GM21576 (cell line): ENCODE results near the gene PRKAR1A.
"Not testable (repeated sequence)": the region's sequence is repeated elsewhere in the genome, so short reads cannot be mapped to it uniquely, and the experiment has no call there.

ENCODE experiments used
- ATAC-seq: cut with Tn5 transposase; IDR thresholded peaks from one replicate; pipeline ENCODE4 v1.9.1; 2021; ENCODE audit warnings: mild to moderate bottlenecking, moderate library complexity; ENCODE audit not compliant: unreplicated experiment

PRKAR1A gene

GRCh38 chr17:68577497-68577821 is 65.2 kb downstream of the PRKAR1A start:
- no peak for ATAC-seq

GRCh38 chr17:68578236-68578635 is 66.0 kb downstream of the PRKAR1A start:
- ATAC-seq, result no peak

DNA sequence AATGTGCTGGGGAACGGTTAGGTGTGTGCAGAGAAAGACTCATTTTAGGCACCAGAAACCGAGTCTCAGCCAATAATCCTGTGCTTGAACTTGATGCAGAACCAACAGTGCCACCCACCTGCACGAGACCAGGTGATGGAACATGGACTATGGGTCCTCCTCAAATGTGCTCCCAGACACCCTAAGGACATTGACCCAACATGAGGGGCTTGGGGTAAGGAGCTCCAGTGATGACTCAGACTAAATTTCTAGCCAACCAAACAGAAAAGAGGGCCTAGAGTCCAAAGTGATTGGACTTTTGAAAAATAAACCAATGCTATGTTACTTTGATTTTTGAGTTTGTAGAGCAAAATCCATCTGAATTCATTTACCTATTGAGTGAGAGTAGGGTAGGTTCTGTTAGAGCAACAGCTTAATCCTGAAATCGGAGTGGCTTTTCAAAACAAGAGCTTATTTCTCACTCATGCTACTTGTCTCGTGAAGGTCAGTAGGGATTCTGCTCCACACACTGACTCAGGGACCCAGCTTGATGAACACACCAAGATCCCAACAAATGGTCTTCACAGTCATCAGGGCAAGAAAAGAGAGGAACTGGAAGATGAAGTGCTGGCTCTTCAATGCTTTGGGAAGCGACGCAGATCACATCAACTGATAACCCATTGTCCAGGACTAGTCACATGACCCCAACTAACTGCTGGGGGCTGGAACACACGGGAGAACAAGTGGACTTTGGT is 67.1 kb downstream of the PRKAR1A start:
- ATAC-seq, result no peak

GRCh38 chr17:68580236-68580770 is 68.1 kb downstream of the PRKAR1A start:
- ATAC-seq, result no peak

- no peak for ATAC-seq
Observed at GRCh38 chr17:68581863-68582645, 69.8 kb downstream of the PRKAR1A start.

DNA sequence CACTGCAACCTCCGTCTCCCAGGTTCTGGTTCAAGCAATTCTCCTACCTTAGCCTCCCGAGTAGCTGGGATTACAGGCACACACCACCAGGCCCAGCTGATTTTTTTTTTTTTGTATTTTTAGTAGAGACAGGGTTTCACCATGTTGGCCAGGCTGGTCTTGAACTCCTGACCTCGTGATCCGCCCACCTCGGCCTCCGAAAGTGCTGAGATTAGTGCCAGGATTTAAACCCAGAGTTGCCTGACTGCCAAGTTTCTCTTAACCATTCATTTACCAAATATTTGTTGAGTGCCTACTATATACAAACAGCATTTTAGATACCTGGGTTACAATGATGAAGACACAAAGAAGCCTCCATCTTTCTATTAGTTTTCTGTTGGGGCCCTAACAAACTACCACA is 70.6 kb downstream of the PRKAR1A start:
- not testable (repeated sequence) for ATAC-seq

- ATAC-seq, result no peak
Observed at GRCh38 chr17:68584581-68585303, 72.5 kb downstream of the PRKAR1A start.

DNA sequence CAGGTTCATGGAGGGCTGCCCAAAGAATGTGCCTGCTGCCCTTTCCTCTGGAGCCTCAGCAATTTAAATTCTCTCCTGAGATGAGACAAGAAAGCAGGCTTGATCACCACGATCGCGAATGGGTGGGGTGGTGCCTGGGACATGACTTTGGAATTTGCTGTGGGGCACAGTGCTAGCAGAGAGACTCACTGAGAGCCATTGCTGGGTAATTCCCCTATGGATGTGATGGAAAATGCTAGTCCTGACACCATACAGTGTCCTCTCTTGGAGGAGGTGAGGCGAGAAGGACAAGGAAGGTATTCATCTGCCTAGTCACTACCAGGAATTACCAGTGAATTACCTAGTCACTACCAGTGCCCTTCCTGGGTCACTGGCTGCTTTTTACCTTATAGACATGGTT is 73.4 kb downstream of the PRKAR1A start:
- ATAC-seq, result no peak

GRCh38 chr17:68587026-68587425 is 74.8 kb downstream of the PRKAR1A start:
- ATAC-seq, result no peak

DNA sequence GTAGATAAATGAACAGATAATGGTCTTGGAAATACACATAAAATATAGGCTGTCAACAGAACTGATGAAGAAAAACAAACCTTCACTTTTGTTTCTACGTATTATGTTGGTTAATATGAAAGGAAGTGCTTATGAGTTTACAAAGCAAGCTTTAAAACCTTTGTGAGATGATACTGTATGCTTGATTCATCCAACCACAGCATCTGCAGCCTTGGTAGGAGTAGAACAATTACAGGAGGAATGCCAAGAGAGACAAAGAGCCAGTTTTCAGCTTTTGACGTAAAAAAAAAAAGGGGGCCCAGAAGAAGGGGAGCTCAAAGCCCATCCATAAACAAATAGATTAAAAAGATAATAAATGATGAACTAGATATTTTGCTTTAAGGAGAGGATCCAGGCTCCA is 75.6 kb downstream of the PRKAR1A start:
- no peak for ATAC-seq

DNA sequence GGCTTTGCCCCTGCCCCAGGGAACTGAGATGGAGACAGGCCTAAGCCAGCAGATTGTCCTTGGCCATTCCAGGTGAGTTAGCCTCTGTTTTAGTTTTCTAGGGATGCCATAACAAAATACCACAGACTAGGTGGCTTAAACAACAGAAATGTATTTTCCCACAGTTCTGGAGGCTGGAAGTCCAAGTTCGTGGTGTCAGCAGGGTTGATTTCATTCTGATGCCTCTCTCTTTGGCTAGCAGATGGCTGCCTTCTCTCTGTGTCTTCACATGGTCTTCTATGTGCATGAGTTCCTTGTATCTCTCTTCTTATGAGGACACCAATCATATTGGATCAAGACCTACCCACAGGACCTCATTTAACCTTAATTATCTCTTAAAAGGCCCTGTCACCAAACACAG is 76.1 kb downstream of the PRKAR1A start:
- no peak for ATAC-seq

GRCh38 chr17:68589086-68589485 is 76.9 kb downstream of the PRKAR1A start:
- ATAC-seq, result no peak

- ATAC-seq, result no peak
Observed at GRCh38 chr17:68591583-68591982, 79.4 kb downstream of the PRKAR1A start.

- no peak for ATAC-seq
Observed at GRCh38 chr17:68592009-68592408, 79.8 kb downstream of the PRKAR1A start.

DNA sequence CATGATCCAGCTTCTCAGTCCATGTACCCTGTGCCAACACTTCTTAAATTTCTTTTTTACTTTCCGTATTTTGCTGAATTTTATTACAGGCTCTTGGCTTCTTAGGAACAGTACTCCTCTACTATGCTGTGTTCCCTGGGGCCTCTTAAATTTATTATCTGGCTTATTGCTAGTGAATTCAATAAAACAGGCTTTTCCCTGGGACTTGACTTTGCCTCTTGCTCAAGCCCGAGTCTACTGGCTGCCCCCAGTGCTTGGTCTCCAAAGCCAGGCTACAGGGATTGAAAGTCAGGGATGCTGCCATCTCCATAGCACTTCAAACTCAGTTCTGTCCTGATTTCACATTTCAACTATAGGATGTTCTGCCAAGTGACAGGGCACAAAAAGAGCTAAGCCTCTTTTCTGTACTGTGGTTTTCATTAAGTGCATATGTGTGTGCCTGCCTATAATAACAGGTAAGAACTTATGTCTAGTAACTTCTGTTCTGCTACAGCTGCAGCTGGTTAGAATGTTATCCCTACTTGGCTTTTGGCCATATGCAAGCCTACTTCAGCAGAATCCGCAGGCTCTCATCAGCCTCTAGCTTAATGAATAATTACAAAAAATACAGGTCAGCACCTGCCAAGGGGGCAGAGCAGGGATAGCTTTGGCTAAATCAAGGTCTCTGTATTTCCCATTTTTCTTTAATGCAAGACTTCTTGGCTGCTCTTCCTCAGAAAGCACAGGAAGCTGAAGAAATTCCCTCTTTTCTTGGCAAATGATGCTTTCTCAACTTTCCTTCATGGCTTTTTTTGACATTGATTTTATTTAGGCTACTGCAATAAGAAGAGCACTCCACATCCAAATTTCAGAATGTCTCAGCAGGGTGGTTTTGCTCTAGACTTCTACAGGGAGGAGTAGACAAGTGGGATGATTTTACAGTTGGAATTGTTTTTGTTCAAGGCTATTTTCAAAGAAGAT is 80.7 kb downstream of the PRKAR1A start:
- ATAC-seq, result no peak

GRCh38 chr17:68594552-68594951 is 82.3 kb downstream of the PRKAR1A start:
- ATAC-seq, result no peak

DNA sequence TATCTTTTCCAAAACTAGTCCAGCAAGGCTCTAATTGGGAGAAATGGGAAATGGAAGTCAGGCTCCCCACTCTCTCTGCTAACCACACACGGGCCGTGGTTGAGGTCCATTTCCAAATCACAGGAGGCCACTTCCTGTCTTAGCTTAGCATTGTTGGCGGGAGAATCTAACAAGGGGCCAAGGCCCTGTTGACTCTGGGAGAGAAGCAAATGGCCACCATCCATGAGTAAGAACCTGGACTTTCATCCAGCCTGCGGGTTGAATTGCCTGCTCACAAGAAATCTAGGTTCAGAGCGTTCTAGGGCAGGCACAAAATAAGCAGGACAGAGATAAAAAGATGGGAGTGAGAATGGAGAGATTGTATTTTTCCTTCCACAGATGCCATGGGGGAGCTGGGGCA is 83.3 kb downstream of the PRKAR1A start:
- ATAC-seq, result no peak

- no peak for ATAC-seq
Observed at GRCh38 chr17:68595986-68596385, 83.8 kb downstream of the PRKAR1A start.

DNA sequence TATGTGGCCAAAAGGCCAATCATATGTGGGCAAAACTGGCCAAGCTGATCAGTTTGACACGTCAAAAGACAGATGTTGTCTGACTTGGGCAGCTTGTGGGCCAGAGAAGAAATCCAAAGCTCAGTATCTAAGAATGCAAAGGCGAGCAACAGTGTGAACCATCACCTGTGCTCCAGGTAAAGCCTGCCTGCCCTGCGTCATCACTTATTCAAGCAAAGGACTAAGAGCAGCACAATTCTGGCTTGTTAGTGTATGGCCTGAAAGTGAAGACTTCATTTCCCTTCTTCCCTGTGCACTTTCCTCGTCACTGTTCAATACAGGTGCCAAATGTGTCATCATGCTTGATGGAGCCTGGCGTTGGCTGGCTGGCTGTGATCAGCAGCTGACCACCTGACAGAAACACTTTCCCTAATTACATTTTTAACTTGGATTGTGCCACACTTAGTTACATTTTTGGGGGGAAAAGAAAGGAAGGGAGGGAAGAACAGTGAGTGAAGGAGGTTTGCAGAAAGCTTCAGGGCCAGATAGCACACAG is 84.2 kb downstream of the PRKAR1A start:
- no peak for ATAC-seq

DNA sequence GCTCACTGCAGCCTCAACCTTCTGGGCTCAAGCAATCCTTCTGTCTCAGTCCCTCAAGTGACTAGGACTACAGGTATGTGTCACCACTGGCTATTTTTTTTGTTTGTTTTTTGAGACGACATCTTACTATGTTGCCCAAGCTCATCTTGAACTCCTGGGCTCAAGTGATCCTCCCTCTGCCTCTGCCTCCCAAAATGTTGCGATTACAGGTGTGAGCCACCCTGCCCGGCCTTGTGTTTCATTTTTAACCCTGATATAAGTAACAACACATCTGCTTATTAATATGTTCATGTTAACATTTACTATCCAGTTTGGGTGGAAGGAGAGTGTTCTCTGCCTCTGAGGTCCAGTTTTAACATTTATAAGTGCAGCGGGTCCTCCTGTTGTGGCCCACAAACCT is 85.8 kb downstream of the PRKAR1A start:
- ATAC-seq, result no peak
